Heart left ventricle (tissue), 16 donors: Measurements from ENCODE around the gene KCNJ10. TPM values are rescaled to one million over a fixed set of nuclear protein-coding genes. Genes with fewer than 3 reads are reported as not detected.

Experiments
- ATAC-seq, 4 donors: fragments of 200-7000 bp; cut with Tn5 transposase; one replicate each; pipeline ENCODE4 v1.9.1; 2020 to 2022; ENCODE audit warnings: moderate library complexity in 4 of 4, mild to moderate bottlenecking in 3 of 4, moderate number of reproducible peaks in 1 of 4
- DNase-seq, 5 donors: peaks; one replicate each; pipeline ENCODE4 v3.0.0-alpha.2; 2020
- H3K27ac ChIP-seq, 12 donors: fragments of 200-600 bp; sonication (generic) in 4 of 12; one replicate each; pipeline versions ENCODE4 v1.5.0 to v1.8.0; 2016 to 2022; ENCODE audit warnings: mild to moderate bottlenecking in 2 of 12
- H3K27me3 ChIP-seq, 9 donors: fragments of 200-600 bp; sonication (generic) in 2 of 9; one replicate each; pipeline versions ENCODE4 v1.5.1 to v1.8.0; 2016 to 2022; ENCODE audit warnings: mild to moderate bottlenecking in 3 of 9
- H3K36me3 ChIP-seq, 9 donors: fragments of 200-600 bp; sonication (generic) in 2 of 9; one replicate each; pipeline versions ENCODE4 v1.5.0 to v1.8.0; 2018 to 2022; ENCODE audit warnings: mild to moderate bottlenecking in 2 of 9
- H3K4me1 ChIP-seq, 12 donors: fragments of 200-600 bp; sonication (generic) in 4 of 12; one replicate each; pipeline versions ENCODE4 v1.5.0 to v1.8.0; 2016 to 2022; ENCODE audit warnings: mild to moderate bottlenecking in 3 of 12
- H3K4me3 ChIP-seq, 12 donors: fragments of 200-600 bp; sonication (generic) in 4 of 12; one replicate each; pipeline versions ENCODE4 v1.5.0 to v1.8.0; 2017 to 2022; ENCODE audit warnings: mild to moderate bottlenecking in 9 of 12, moderate library complexity in 4 of 12
- H3K9me3 ChIP-seq, 12 donors: fragments of 200-600 bp; sonication (generic) in 4 of 12; one replicate each; pipeline versions ENCODE4 v1.5.0 to v1.8.0; 2016 to 2022; ENCODE audit warnings: mild to moderate bottlenecking in 1 of 12
- CTCF ChIP-seq, 12 donors: fragments of 200-600 bp; sonication (generic) in 4 of 12; IDR thresholded peaks; one replicate each; pipeline versions ENCODE4 v1.5.0 to v1.8.0; 2018 to 2022; ENCODE audit warnings: antibody characterized with exemption in 12 of 12, mild to moderate bottlenecking in 5 of 12
- POLR2A ChIP-seq, 2 donors: fragments of 450-650 bp; IDR thresholded peaks; one replicate each; pipeline ENCODE4 v1.6.1; 2017; ENCODE audit warnings: antibody characterized with exemption in 2 of 2, mild to moderate bottlenecking in 2 of 2, moderate library complexity in 2 of 2
- WGBS, 4 donors: extraction: QIAGEN DNeasy Blood & Tissue Kit in 2 of 4; methylation state at CpG; one replicate each; pipeline versions ENCODE4 v1.1.5 to v1.1.7; 2013 to 2018; 5-methylcytosine and 5-hydroxymethylcytosine counted together
- intact Hi-C, 10 donors: fragments of 100-400 bp; cut with DNase I; formaldehyde crosslinking; loops; one replicate each; pipeline versions ENCODE4 v1.11.1 to v1.14.2; 2022
- polyA plus RNA-seq, 2 donors: library from polyadenylated mRNA; stranded (reverse); fragments of 200-250 nt; gene quantifications; one replicate each; pipeline ENCODE4 v1.2.3, GENCODE V29; 2013
- total RNA-seq, 9 donors: library from RNA; depleted of rRNA in 2 of 9; stranded (reverse); fragments of >200 nt in 2 of 9; fragmentation: NEBNext Ultra II Directional in 3 of 9; extraction: Animal tissue kit (Norgen Biotek cat#: 25700) in 3 of 9; gene quantifications; one replicate each; pipeline versions ENCODE4 v1.1.0 to v1.2.4, GENCODE V29; 2016 to 2023
- donor health status: ischemic (EF 13 %, LVEDD 7.1; RV severe dilation, severe dysfunction).
- donor health status: healthy with polysubstance abuse.
- donor health status: DM: no; HTN: yes; CAD: no.
- donor health status: DM: no; HTN: no; CAD: no.
- donor health status: ischemic (EF 25% LVEDD 6.9; RV normal size, moderate dysfunction).
- donor health status: ischemic (EF 25% LVEDD 5.7; RV mildly dilated, moderate dysfunction).
- donor health status: healthy.
- donor health status: DM: yes; HTN: yes; CAD: no.
- donor health status: ischemic (EF 35%, LVEDD 5.7; RV mildly dilated, moderate dysfunction).
- donor health status: nonischemic (EF 11% LVEDD 7.7; RV severe dilation, severe dysfunction).
- donor health status: DM: yes; HTN: yes; CAD: no.
- donor health status: PGD.
- donor health status: ischemic (EF 29% LVEDD 5.4; RV normal size, mild dysfunction).
- donor health status: nonischemic (EF 23%, LVEDD 6.1; RV moderate dilation, normal function).

The KCNJ10 gene
- total and polyA plus RNA-seq, 11 donors = 0.08 to 1.1 (median 0.48) TPM; not detected in 8

DNA sequence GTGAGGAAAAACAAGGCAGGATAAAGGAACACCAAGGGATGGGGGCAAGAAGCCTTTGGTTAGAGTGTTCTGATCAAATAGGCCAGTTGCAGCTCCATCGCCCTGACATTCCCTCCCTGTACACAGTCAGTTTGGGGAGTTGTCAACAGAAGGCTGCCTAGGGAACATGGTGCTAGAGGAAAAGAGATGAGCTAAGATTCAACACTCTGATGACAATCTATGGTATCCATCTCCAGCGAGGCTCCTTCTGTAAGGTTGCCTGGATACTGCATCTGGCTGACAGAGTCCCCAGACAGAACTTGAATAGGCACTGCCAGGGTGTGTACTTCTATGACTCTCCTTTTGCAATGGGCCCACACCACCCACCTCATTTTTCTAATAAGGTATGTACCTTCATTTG, 104.7 kb downstream of the KCNJ10 start:
- Histone ChIP-seq H3K9me3 (no peaks in the 10 kb centered on the region), H3K36me3 (no peaks in the 10 kb centered on the region), H3K27ac (no peak overlapping the region), H3K4me3 (no peak overlapping the region), H3K4me1 (peaks cover 0 to 5% (median 0%) of the 10 kb centered on the region in 12 donors), H3K27me3 (peaks cover 0 to 20% (median 0%) of the 10 kb centered on the region in 9 donors)
- TF ChIP-seq POLR2A (IDR thresholded peaks at IDR 0.05) (no peak), CTCF (IDR thresholded peaks at IDR 0.05) (no peak)
- DNase-seq = no peak
- ATAC-seq = no peak
- WGBS, 4 donors = 70 to 82% (median 75%) methylated on average over 2 of the region's 2 CpGs
- intact Hi-C loops = no loop called here

DNA sequence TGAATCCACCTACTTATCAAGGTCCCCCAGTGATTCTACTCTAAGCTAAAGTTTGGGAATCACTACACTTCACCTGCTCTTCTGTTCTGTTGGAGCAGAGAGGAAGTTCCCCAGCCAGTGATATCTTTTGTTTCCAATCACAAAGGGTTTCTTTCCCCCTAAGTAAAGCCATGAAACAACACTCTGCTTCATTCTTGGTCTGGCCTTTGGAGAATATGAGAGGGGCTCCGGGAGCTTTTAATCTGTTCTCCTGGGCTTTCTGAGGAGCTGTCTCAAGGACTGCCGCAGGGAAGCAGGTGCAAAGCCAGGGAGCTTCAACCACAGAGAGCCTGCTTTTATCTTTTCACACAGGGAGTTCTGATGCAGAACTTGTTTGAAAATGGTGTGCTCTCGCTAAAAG, 105.8 kb downstream of the KCNJ10 start:
- WGBS, 4 donors = 65 to 77% (median 70%) methylated on average over 3 of the region's 3 CpGs
- Histone ChIP-seq H3K27ac (no peak overlapping the region), H3K27me3 (peaks cover 0 to 19% (median 0%) of the 10 kb centered on the region in 9 donors), H3K4me1 (peaks cover 0 to 5% (median 0%) of the 10 kb centered on the region in 12 donors), H3K9me3 (no peaks in the 10 kb centered on the region), H3K36me3 (no peaks in the 10 kb centered on the region), H3K4me3 (no peak overlapping the region)
- no peak for TF ChIP-seq POLR2A (IDR thresholded peaks at IDR 0.05)
- no peak for TF ChIP-seq CTCF (IDR thresholded peaks at IDR 0.05)
- no peak for DNase-seq
- intact Hi-C loops = no loop called here
- no peak for ATAC-seq

DNA sequence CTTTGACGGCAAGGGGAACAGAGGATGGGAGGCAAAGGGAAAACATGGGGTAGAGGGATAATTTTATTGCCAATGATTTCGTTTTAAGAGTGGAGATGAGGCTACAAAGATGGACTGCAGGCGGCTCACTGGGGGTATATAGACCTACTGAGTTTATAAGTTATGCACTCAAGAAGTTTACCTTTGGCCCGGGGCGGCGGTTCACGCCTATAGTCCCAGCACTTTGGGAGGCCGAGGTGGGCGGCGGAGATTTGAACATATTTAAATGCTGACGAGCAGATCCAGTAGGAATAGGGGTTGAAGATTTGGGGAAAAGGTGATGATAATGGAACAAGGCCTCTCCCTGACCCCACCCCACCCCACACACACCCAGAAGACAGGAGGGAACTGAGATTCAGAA, 107.8 kb downstream of the KCNJ10 start:
- H3K27ac ChIP-seq = no peak overlapping the region
- WGBS, 4 donors = 88 to 92% (median 92%) methylated on average over 11 of the region's 11 CpGs
- intact Hi-C loops = no loop called here
- no peaks in the 10 kb centered on the region for H3K36me3 ChIP-seq
- H3K27me3 ChIP-seq = peaks cover 0 to 12% (median 0%) of the 10 kb centered on the region in 9 donors
- no peak for TF ChIP-seq CTCF (IDR thresholded peaks at IDR 0.05)
- no peak for TF ChIP-seq POLR2A (IDR thresholded peaks at IDR 0.05)
- H3K4me1 ChIP-seq = no peaks in the 10 kb centered on the region
- peak overlapping the region in 1 of 12 donors; percentile 34 for H3K4me3 ChIP-seq
- ATAC-seq = no peak
- H3K9me3 ChIP-seq = no peaks in the 10 kb centered on the region
- no peak for DNase-seq

DNA sequence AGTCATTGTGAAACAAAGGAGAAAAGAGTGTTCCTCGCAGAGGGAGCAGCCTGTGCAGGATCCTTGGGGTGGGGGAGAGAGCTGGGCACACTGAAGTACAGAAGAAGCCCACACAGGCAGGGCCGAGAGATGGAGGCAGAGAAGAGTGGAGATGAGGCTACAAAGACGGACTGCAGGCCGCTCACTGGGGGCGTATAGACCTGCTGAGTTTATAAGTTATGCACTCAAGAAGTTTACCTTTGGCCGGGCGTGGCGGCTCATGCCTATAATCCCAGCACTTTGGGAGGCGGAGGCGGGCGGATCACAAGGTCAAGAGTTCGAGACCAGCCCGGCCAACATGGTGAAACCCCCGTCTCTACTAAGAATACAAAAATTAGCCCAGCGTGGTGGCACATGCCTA, 108.3 kb downstream of the KCNJ10 start:
- Histone ChIP-seq H3K9me3 (no peaks in the 10 kb centered on the region), H3K27ac (no peak overlapping the region), H3K4me3 (peak overlapping the region in 4 of 12 donors; percentile 2 to 39 (median 29)), H3K4me1 (no peaks in the 10 kb centered on the region), H3K27me3 (peaks cover 0 to 9% (median 0%) of the 10 kb centered on the region in 9 donors), H3K36me3 (no peaks in the 10 kb centered on the region)
- DNase-seq = no peak
- 87 to 93% (median 89%) methylated on average over 15 of the region's 15 CpGs for WGBS, 4 donors
- no peak for ATAC-seq
- TF ChIP-seq POLR2A (IDR thresholded peaks at IDR 0.05) (no peak), CTCF (IDR thresholded peaks at IDR 0.05) (no peak)
- intact Hi-C loops = no loop called here
